H9 (cell line): ENCODE results near the gene SHROOM1. TPM values are rescaled to one million over a fixed set of nuclear protein-coding genes. Genes with fewer than 3 reads are reported as not detected.

ENCODE experiments used
- DNase-seq: peaks from one replicate; pipeline ENCODE4 v3.0.0-alpha.2; 2017
- H2AFZ ChIP-seq: one replicate; pipeline ENCODE4 v1.6.1; 2013; ENCODE audit warnings: mild to moderate bottlenecking, low read length, control low read depth, moderate library complexity
- H2AK5ac ChIP-seq: 2 replicates; pipeline ENCODE4 v1.6.1; 2013; ENCODE audit warnings: low read length, control low read depth, mixed read lengths; ENCODE audit not compliant: insufficient read length
- H2BK120ac ChIP-seq: one replicate; pipeline ENCODE4 v1.6.1; 2013; ENCODE audit warnings: low read depth, mild to moderate bottlenecking, low read length, control low read depth, inconsistent platforms; ENCODE audit not compliant: poor library complexity, severe bottlenecking
- H2BK12ac ChIP-seq: 2 replicates; pipeline ENCODE4 v1.6.1; 2013; ENCODE audit warnings: low read length, control low read depth, mixed read lengths, low read depth; ENCODE audit not compliant: insufficient read length
- H2BK15ac ChIP-seq: 2 replicates; pipeline ENCODE4 v1.6.1; 2013; ENCODE audit warnings: low read depth, low read length, control low read depth
- H2BK20ac ChIP-seq: one replicate; pipeline ENCODE4 v1.6.1; 2013; ENCODE audit warnings: low read depth, mild to moderate bottlenecking, low read length, control low read depth, inconsistent platforms; ENCODE audit not compliant: poor library complexity, severe bottlenecking
- H2BK5ac ChIP-seq: 2 replicates; pipeline ENCODE4 v1.6.1; 2013; ENCODE audit warnings: low read length, control low read depth, mixed read lengths; ENCODE audit not compliant: insufficient read length
- H3K14ac ChIP-seq: 2 replicates; pipeline ENCODE4 v1.6.1; 2013; ENCODE audit warnings: low read length, control low read depth; ENCODE audit not compliant: insufficient read depth
- H3K18ac ChIP-seq: 2 replicates; pipeline ENCODE4 v1.6.1; 2013; ENCODE audit warnings: low read depth, mild to moderate bottlenecking, mixed read lengths, low read length, control low read depth; ENCODE audit not compliant: insufficient read length
- H3K23ac ChIP-seq: 2 replicates; pipeline ENCODE4 v1.6.1; 2013; ENCODE audit warnings: low read length, control low read depth, mixed read lengths, low read depth; ENCODE audit not compliant: insufficient read length
- H3K23me2 ChIP-seq: 2 replicates; pipeline ENCODE4 v1.6.1; 2013; ENCODE audit warnings: low read depth, mild to moderate bottlenecking, mixed read lengths, low read length, control low read depth; ENCODE audit not compliant: insufficient read length, poor library complexity, severe bottlenecking
- H3K27ac ChIP-seq: 2 replicates; pipeline ENCODE4 v1.5.1; 2013; ENCODE audit warnings: low read length, control low read depth, mixed read lengths, low read depth; ENCODE audit not compliant: insufficient read length
- H3K27me3 ChIP-seq: 2 replicates; pipeline ENCODE4 v1.6.1; 2013; ENCODE audit warnings: low read length, control low read depth, inconsistent platforms; ENCODE audit not compliant: insufficient read depth
- H3K4ac ChIP-seq: 2 replicates; pipeline ENCODE4 v1.6.1; 2013; ENCODE audit warnings: low read depth, mild to moderate bottlenecking, control low read depth, inconsistent platforms, low read length, moderate library complexity
- H3K4me1 ChIP-seq: 2 replicates; pipeline ENCODE4 v1.6.1; 2013; ENCODE audit warnings: low read length, control low read depth, inconsistent platforms; ENCODE audit not compliant: insufficient read depth
- H3K4me2 ChIP-seq: 2 replicates; pipeline ENCODE4 v1.6.1; 2013; ENCODE audit warnings: low read length, control low read depth, mixed read lengths; ENCODE audit not compliant: insufficient read length, insufficient read depth
- H3K56ac ChIP-seq: 2 replicates; pipeline ENCODE4 v1.6.1; 2013; ENCODE audit warnings: low read depth, mild to moderate bottlenecking, mixed read lengths, low read length, control low read depth; ENCODE audit not compliant: insufficient read length
- H3K79me1 ChIP-seq: 2 replicates; pipeline ENCODE4 v1.6.1; 2013; ENCODE audit warnings: low read depth, mild to moderate bottlenecking, moderate library complexity, low read length, control low read depth, inconsistent platforms; ENCODE audit not compliant: insufficient read depth, poor library complexity, severe bottlenecking
- H3K79me2 ChIP-seq: 2 replicates; pipeline ENCODE4 v1.6.1; 2013; ENCODE audit warnings: low read length, control low read depth, inconsistent platforms; ENCODE audit not compliant: insufficient read depth
- H3K9ac ChIP-seq: 2 replicates; pipeline ENCODE4 v1.6.1; 2013; ENCODE audit warnings: low read length, control low read depth, mixed read lengths; ENCODE audit not compliant: insufficient read length; ENCODE audit errors: extremely low read depth
- H3K9me3 ChIP-seq: one replicate; pipeline ENCODE4 v1.6.1; 2013; ENCODE audit warnings: low read depth, low read length, inconsistent platforms; ENCODE audit not compliant: control insufficient read depth
- H3T11ph ChIP-seq: one replicate; pipeline ENCODE4 v1.6.1; 2013; ENCODE audit warnings: mild to moderate bottlenecking, low read length, control low read depth, inconsistent platforms
- H4K20me1 ChIP-seq: one replicate; pipeline ENCODE4 v1.6.1; 2013; ENCODE audit not compliant: control insufficient read depth, insufficient read length, insufficient read depth
- H4K5ac ChIP-seq: 2 replicates; pipeline ENCODE4 v1.6.1; 2013; ENCODE audit warnings: low read depth, mild to moderate bottlenecking, mixed read lengths, low read length, control low read depth; ENCODE audit not compliant: insufficient read length
- H4K8ac ChIP-seq: replicated peaks from 2 replicates; pipeline ENCODE4 v1.6.1; 2013; ENCODE audit warnings: low read length, control low read depth, mixed read lengths, low read depth; ENCODE audit not compliant: insufficient read length
- H4K91ac ChIP-seq: 2 replicates; pipeline ENCODE4 v1.6.1; 2013; ENCODE audit warnings: low read depth, mild to moderate bottlenecking, moderate library complexity, mixed read lengths, low read length, control low read depth; ENCODE audit not compliant: insufficient read length
- H3K27ac Mint-ChIP-seq, 3 experiments: 2 replicates in 2 of 3; 3 replicates in 1 of 3; pipeline ENCODE4 v1.8.0; 2020 to 2021; ENCODE audit warnings: mixed read lengths in 3 of 3, mild to moderate bottlenecking in 1 of 3, moderate library complexity in 1 of 3
- H3K27me3 Mint-ChIP-seq: 2 replicates; pipeline ENCODE4 v1.8.0; 2021; ENCODE audit warnings: low read depth, mild to moderate bottlenecking, moderate library complexity, mixed read lengths
- H3K36me3 Mint-ChIP-seq, 3 experiments: 2 replicates in 2 of 3; 3 replicates in 1 of 3; pipeline ENCODE4 v1.8.0; 2020 to 2021; ENCODE audit warnings: low read depth in 3 of 3, mixed read lengths in 3 of 3; ENCODE audit not compliant: insufficient read depth in 1 of 3
- H3K4me1 Mint-ChIP-seq, 2 experiments: 2 replicates each; pipeline ENCODE4 v1.8.0; 2020; ENCODE audit warnings: mixed read lengths in 2 of 2
- H3K4me3 Mint-ChIP-seq, 2 experiments: 2 replicates in 1 of 2; 3 replicates in 1 of 2; pipeline ENCODE4 v1.8.0; 2020 to 2021; ENCODE audit warnings: mild to moderate bottlenecking in 2 of 2, mixed read lengths in 2 of 2, moderate library complexity in 1 of 2
- H3K9me3 Mint-ChIP-seq, 2 experiments: 2 replicates in 1 of 2; 3 replicates in 1 of 2; pipeline ENCODE4 v1.8.0; 2020; ENCODE audit warnings: mild to moderate bottlenecking in 2 of 2, mixed read lengths in 2 of 2, moderate library complexity in 1 of 2
- WGBS: extraction: QIAGEN DNeasy Blood & Tissue Kit; methylation state at CpG from one replicate; pipeline ENCODE4 v1.1.7; 2013; ENCODE audit warnings: missing lambda C conversion rate, low lambda C conversion rate, mixed read lengths; ENCODE audit not compliant: insufficient read length; ENCODE audit errors: extremely low coverage; 5-methylcytosine and 5-hydroxymethylcytosine counted together
- total RNA-seq: library from RNA; stranded (reverse); gene quantifications from 2 replicates; pipeline ENCODE4 v1.2.1, GENCODE V29; 2021
- TF ChIP-seq, protein P1 (sequence below): fragments of 200-600 bp; sonication (generic); conservative IDR thresholded peaks from 3 replicates; pipeline ENCODE4 v1.8.0; 2021; ENCODE audit warnings: antibody characterized with exemption, mild to moderate bottlenecking

SHROOM1 gene
- total RNA-seq, 1 experiment from 2014 or later = 7.0 TPM

DNA sequence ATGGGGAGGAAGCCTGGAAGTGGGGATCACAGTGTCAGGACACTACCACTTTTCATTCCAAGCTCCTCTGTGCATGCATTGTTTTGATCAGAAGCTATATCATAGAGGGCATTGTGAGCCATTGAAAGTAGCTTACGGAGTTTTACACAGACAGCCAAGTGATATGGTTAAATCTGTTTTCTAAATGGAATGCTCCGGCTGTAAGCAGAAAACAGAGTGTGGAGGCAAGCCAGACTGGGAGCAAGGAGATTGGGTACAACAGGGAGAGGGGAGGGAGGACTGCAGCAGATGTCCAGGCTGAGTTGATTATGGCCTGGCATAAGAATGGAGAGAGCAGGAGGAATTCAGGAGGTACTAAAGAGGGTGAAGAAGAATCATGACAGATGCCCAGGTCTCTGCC, 32.8 kb downstream of the SHROOM1 start:
- Histone ChIP-seq H3K79me1 (no peaks in the 10 kb centered on the region), H3K4me1 (no peaks in the 10 kb centered on the region), H3K9ac (no peak overlapping the region), H3K14ac (no peak overlapping the region), H4K8ac (no peak overlapping the region), H2BK12ac (no peak overlapping the region), H3K18ac (no peak overlapping the region), H3K9me3 (no peaks in the 10 kb centered on the region), H3K4me2 (no peak overlapping the region), H4K91ac (no peak overlapping the region), H3K27ac (no peak overlapping the region), H3K23me2 (no peaks in the 10 kb centered on the region), H2AFZ (no peak overlapping the region), H2BK15ac (no peak overlapping the region), H4K20me1 (no peaks in the 10 kb centered on the region), H3K4ac (no peak overlapping the region), H2BK120ac (no peak overlapping the region), H2AK5ac (no peak overlapping the region), H3K27me3 (no peaks in the 10 kb centered on the region), H3K56ac (no peak overlapping the region), H3K23ac (no peak overlapping the region), H3T11ph (no peak overlapping the region), H2BK5ac (no peak overlapping the region), H4K5ac (no peak overlapping the region), H3K79me2 (no peaks in the 10 kb centered on the region; the same call in 1 of the 2 replicates), H2BK20ac (no peak overlapping the region)
- H3K27me3 Mint-ChIP-seq = peaks cover 9% of the 10 kb centered on the region
- no peak for DNase-seq
- TF ChIP-seq, protein P1, sequence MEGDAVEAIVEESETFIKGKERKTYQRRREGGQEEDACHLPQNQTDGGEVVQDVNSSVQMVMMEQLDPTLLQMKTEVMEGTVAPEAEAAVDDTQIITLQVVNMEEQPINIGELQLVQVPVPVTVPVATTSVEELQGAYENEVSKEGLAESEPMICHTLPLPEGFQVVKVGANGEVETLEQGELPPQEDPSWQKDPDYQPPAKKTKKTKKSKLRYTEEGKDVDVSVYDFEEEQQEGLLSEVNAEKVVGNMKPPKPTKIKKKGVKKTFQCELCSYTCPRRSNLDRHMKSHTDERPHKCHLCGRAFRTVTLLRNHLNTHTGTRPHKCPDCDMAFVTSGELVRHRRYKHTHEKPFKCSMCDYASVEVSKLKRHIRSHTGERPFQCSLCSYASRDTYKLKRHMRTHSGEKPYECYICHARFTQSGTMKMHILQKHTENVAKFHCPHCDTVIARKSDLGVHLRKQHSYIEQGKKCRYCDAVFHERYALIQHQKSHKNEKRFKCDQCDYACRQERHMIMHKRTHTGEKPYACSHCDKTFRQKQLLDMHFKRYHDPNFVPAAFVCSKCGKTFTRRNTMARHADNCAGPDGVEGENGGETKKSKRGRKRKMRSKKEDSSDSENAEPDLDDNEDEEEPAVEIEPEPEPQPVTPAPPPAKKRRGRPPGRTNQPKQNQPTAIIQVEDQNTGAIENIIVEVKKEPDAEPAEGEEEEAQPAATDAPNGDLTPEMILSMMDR = no peak
- no CpG with 5 or more reads among the region's 2 CpGs for WGBS
- H3K36me3 Mint-ChIP-seq = no peaks in the 10 kb centered on the region
- H3K27ac Mint-ChIP-seq = peak overlapping the region in 1 of 3 experiments; percentile 56; a peak in 1 of 7 replicates
- no peaks in the 10 kb centered on the region for H3K4me1 Mint-ChIP-seq
- H3K4me3 Mint-ChIP-seq = no peak overlapping the region; a peak in 1 of 5 replicates
- H3K9me3 Mint-ChIP-seq = no peaks in the 10 kb centered on the region
